CD14-positive monocyte (primary cell): ENCODE measurements around the gene TCP11. TPM values are rescaled to one million over a fixed set of nuclear protein-coding genes. Genes with fewer than 3 reads are reported as not detected.

ENCODE experiments used
- DNase-seq, 3 donors: peaks; one replicate each; pipeline ENCODE4 v3.0.0-alpha.2; 2011 to 2022
- H2AFZ ChIP-seq: 2 replicates; pipeline ENCODE4 v1.6.0; 2012; ENCODE audit warnings: mild to moderate bottlenecking, low read depth, low read length, inconsistent platforms; ENCODE audit not compliant: insufficient read depth, poor library complexity, severe bottlenecking
- H3K27ac ChIP-seq, 2 donors: 1 replicate in 1 of 2; 2 replicates in 1 of 2; pipeline ENCODE4 v1.5.1; 2012 to 2013; ENCODE audit warnings: low read length in 2 of 2, control low read depth in 1 of 2, inconsistent platforms in 1 of 2, low read depth in 1 of 2, mild to moderate bottlenecking in 1 of 2
- H3K27me3 ChIP-seq, 2 donors: one replicate each; pipeline versions ENCODE4 v1.6.0 to v1.6.1; 2011 to 2013; ENCODE audit warnings: low read length in 2 of 2; ENCODE audit not compliant: control insufficient read depth in 2 of 2, insufficient read depth in 2 of 2
- H3K36me3 ChIP-seq, 2 donors: replicated peaks in 1 of 2; 1 replicate in 1 of 2; 2 replicates in 1 of 2; pipeline versions ENCODE4 v1.5.1 to v1.6.1; 2012 to 2013; ENCODE audit warnings: low read length in 2 of 2, control low read depth in 1 of 2, inconsistent platforms in 1 of 2, mild to moderate bottlenecking in 1 of 2; ENCODE audit not compliant: insufficient read depth in 2 of 2, control insufficient read depth in 1 of 2
- H3K4me1 ChIP-seq, 2 donors: 1 replicate in 1 of 2; 2 replicates in 1 of 2; pipeline versions ENCODE4 v1.5.1 to v1.6.1; 2012 to 2013; ENCODE audit warnings: low read length in 2 of 2, control low read depth in 1 of 2, inconsistent platforms in 1 of 2, mild to moderate bottlenecking in 1 of 2, moderate library complexity in 1 of 2; ENCODE audit not compliant: insufficient read depth in 2 of 2, control insufficient read depth in 1 of 2
- H3K4me2 ChIP-seq: replicated peaks from 2 replicates; pipeline ENCODE3; 2012; ENCODE audit warnings: low read length, moderate library complexity, mild to moderate bottlenecking; ENCODE audit not compliant: poor library complexity, severe bottlenecking; ENCODE audit errors: extremely low read depth
- H3K4me3 ChIP-seq, 3 experiments: fragments of 200-600 bp in 1 of 3; sonication (generic) in 1 of 3; replicated peaks in 1 of 3; 1 replicate in 2 of 3; 2 replicates in 1 of 3; pipeline ENCODE4 v1.5.1; 2011 to 2013; ENCODE audit warnings: low read length in 3 of 3, mild to moderate bottlenecking in 3 of 3, control low read depth in 2 of 3, low read depth in 2 of 3, inconsistent platforms in 1 of 3, moderate library complexity in 1 of 3
- H3K79me2 ChIP-seq: 2 replicates; pipeline ENCODE4 v1.6.0; 2012; ENCODE audit warnings: mild to moderate bottlenecking, control low read depth, inconsistent platforms, low read length, moderate library complexity; ENCODE audit not compliant: insufficient read depth
- H3K9ac ChIP-seq: 2 replicates; pipeline ENCODE4 v1.6.0; 2017; ENCODE audit warnings: low read length, mild to moderate bottlenecking; ENCODE audit not compliant: insufficient read depth, poor library complexity, severe bottlenecking
- H3K9me3 ChIP-seq, 2 donors: replicated peaks in 1 of 2; 1 replicate in 1 of 2; 2 replicates in 1 of 2; pipeline versions ENCODE4 v1.5.1 to v1.6.1; 2012 to 2013; ENCODE audit warnings: low read length in 2 of 2, control low read depth in 1 of 2; ENCODE audit not compliant: control insufficient read depth in 1 of 2, insufficient read depth in 1 of 2
- H4K20me1 ChIP-seq: 2 replicates; pipeline ENCODE4 v1.6.0; 2012; ENCODE audit warnings: mild to moderate bottlenecking, low read length, control low read depth, moderate library complexity; ENCODE audit not compliant: insufficient read depth
- H3K27ac Mint-ChIP-seq, 7 donors: one replicate each; pipeline ENCODE4 v1.8.0; 2020; ENCODE audit warnings: mild to moderate bottlenecking in 7 of 7, mixed read lengths in 7 of 7, moderate library complexity in 6 of 7, inconsistent platforms in 2 of 7
- H3K27me3 Mint-ChIP-seq, 3 donors: one replicate each; pipeline ENCODE4 v1.8.0; 2021 to 2022; ENCODE audit warnings: low read depth in 3 of 3, mild to moderate bottlenecking in 3 of 3, mixed read lengths in 3 of 3, moderate library complexity in 3 of 3, inconsistent platforms in 1 of 3
- H3K36me3 Mint-ChIP-seq, 2 donors: one replicate each; pipeline ENCODE4 v1.8.0; 2020; ENCODE audit warnings: mixed read lengths in 2 of 2, inconsistent platforms in 1 of 2, mild to moderate bottlenecking in 1 of 2
- H3K4me1 Mint-ChIP-seq: one replicate; pipeline ENCODE4 v1.8.0; 2020; ENCODE audit warnings: mild to moderate bottlenecking, mixed read lengths
- H3K4me3 Mint-ChIP-seq, 2 donors: one replicate each; pipeline ENCODE4 v1.8.0; 2020; ENCODE audit warnings: mild to moderate bottlenecking in 2 of 2, mixed read lengths in 2 of 2, moderate library complexity in 1 of 2
- H3K9me3 Mint-ChIP-seq, 7 donors: one replicate each; pipeline ENCODE4 v1.8.0; 2020 to 2022; ENCODE audit warnings: mixed read lengths in 7 of 7, mild to moderate bottlenecking in 6 of 7, moderate library complexity in 6 of 7, inconsistent platforms in 2 of 7
- WGBS: methylation state at CpG from one replicate; pipeline ENCODE4 v1.1.5; 2013; ENCODE audit warnings: missing lambda C conversion rate; ENCODE audit not compliant: insufficient coverage; 5-methylcytosine and 5-hydroxymethylcytosine counted together
- intact Hi-C, 2 donors: fragments of 100-400 bp; cut with micrococcal nuclease; formaldehyde crosslinking; loops; one replicate each; pipeline versions ENCODE4 v1.15.0 to v1.15.1; 2023
- polyA plus RNA-seq, 3 donors: library from polyadenylated mRNA; depleted of rRNA in 1 of 3; unstranded in 2 of 3; stranded (reverse) in 1 of 3; fragments of 300-500 nt in 2 of 3; fragments of >200 nt in 1 of 3; fragmentation: Illumina TruSeq in 2 of 3; gene quantifications; 1 replicate in 2 of 3; 2 replicates in 1 of 3; pipeline ENCODE4 v1.2.3, GENCODE V29; 2012 to 2021
- TF ChIP-seq, protein P1 (sequence below): fragments of 200-600 bp; IDR thresholded peaks from one replicate; pipeline ENCODE4 v1.8.0; 2022; ENCODE audit warnings: antibody characterized with exemption, mild to moderate bottlenecking

The TCP11 gene
- polyA plus RNA-seq, 3 donors: not detected

DNA sequence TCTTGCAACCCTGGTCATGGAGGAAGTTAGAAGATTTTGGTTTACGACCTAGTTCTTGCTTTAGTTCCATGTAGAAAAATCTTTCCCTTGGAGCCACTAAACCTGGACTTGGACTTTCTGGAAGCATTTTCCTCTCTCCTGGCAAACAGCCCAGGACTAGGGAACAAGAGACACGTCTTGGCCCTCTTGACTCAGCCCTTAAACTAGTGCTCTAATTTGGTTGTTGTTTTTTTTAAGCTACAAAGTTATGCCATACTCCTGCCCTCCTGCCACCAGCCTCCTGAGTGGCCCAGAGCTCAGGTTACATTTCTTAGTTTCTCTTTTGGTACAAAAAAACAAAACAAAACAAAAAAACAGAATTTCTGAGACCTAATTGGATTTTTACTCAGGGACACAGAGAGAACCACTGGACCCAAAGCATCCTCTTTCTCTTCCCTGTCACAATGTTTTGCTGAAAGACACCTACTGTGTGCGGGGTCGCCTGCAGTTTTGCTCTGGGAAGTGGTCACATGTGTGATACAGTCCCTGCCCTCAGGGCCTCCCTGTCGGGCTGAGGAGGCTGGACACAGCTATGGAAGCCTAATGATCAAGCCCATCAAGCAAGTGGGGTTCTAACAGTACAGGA, 40.3 kb upstream of the TCP11 start:
- no peaks in the 10 kb centered on the region for H3K36me3 ChIP-seq
- no peaks in the 10 kb centered on the region for H4K20me1 ChIP-seq
- Mint-ChIP-seq H3K27me3 (peaks cover 9 to 20% (median 12%) of the 10 kb centered on the region in 3 donors), H3K27ac (no peak overlapping the region), H3K4me1 (peaks cover 2% of the 10 kb centered on the region), H3K36me3 (no peaks in the 10 kb centered on the region), H3K9me3 (peaks cover 0 to 7% (median 4%) of the 10 kb centered on the region in 7 donors), H3K4me3 (no peak overlapping the region)
- no peak for DNase-seq
- H3K9ac ChIP-seq: no peak overlapping the region
- 97% methylated on average over 3 of the region's 5 CpGs for WGBS
- intact Hi-C loops: no loop called here
- no peaks in the 10 kb centered on the region for H3K9me3 ChIP-seq
- no peaks in the 10 kb centered on the region for H3K79me2 ChIP-seq
- H3K4me1 ChIP-seq: no peaks in the 10 kb centered on the region
- no peak overlapping the region for H3K4me3 ChIP-seq
- peaks cover 0 to 9% of the 10 kb centered on the region in 2 donors for H3K27me3 ChIP-seq
- TF ChIP-seq, protein P1, sequence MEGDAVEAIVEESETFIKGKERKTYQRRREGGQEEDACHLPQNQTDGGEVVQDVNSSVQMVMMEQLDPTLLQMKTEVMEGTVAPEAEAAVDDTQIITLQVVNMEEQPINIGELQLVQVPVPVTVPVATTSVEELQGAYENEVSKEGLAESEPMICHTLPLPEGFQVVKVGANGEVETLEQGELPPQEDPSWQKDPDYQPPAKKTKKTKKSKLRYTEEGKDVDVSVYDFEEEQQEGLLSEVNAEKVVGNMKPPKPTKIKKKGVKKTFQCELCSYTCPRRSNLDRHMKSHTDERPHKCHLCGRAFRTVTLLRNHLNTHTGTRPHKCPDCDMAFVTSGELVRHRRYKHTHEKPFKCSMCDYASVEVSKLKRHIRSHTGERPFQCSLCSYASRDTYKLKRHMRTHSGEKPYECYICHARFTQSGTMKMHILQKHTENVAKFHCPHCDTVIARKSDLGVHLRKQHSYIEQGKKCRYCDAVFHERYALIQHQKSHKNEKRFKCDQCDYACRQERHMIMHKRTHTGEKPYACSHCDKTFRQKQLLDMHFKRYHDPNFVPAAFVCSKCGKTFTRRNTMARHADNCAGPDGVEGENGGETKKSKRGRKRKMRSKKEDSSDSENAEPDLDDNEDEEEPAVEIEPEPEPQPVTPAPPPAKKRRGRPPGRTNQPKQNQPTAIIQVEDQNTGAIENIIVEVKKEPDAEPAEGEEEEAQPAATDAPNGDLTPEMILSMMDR: no peak
- H3K27ac ChIP-seq: no peak overlapping the region
- no peak overlapping the region for H3K4me2 ChIP-seq
- no peak overlapping the region for H2AFZ ChIP-seq

DNA sequence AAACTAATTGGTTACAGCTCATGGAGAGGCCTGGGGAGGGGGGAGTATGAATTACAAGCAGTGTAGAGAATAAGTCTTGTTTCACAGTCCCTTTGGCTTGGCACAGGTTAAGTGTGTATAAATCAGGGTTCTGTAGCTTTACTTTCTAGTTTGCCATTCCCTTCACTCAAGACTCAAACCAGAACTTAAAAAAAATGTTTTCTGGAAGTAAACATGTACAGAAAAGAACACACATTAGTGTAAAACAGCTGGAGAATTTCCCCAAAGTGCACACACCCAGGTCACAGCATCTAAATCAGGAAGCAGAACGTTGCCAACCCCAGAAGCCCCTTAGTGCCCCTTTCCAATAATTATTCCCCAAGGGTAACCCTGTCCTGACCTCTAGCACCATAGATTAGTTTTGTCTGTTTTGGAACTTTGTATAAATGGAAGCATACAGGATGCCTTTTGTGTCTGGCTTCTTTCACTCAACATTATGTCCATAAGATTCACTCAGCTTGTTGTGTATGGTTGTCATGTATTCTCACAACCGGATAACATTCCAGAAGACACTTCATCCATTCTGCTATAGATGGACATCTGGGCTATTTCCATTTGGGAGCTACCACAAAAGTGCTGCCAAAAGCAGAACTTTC, 38.9 kb upstream of the TCP11 start:
- H3K27me3 Mint-ChIP-seq: peaks cover 9 to 20% (median 12%) of the 10 kb centered on the region in 3 donors
- no peak overlapping the region for H3K9ac ChIP-seq
- no peaks in the 10 kb centered on the region for H3K4me1 ChIP-seq
- H3K9me3 ChIP-seq: no peaks in the 10 kb centered on the region
- no peak for DNase-seq
- no peak overlapping the region for H3K4me3 Mint-ChIP-seq
- no peaks in the 10 kb centered on the region for H3K36me3 Mint-ChIP-seq
- no peak overlapping the region for H3K4me3 ChIP-seq
- WGBS: no CpG with 5 or more reads among the region's 2 CpGs
- no peaks in the 10 kb centered on the region for H3K36me3 ChIP-seq
- H2AFZ ChIP-seq: no peak overlapping the region
- peaks cover 0 to 7% (median 4%) of the 10 kb centered on the region in 7 donors for H3K9me3 Mint-ChIP-seq
- no peak overlapping the region for H3K27ac ChIP-seq
- TF ChIP-seq, protein P1: no peak
- H3K79me2 ChIP-seq: no peaks in the 10 kb centered on the region
- H3K4me2 ChIP-seq: no peak overlapping the region
- H4K20me1 ChIP-seq: no peaks in the 10 kb centered on the region
- intact Hi-C loops: no loop called here
- peaks cover 0 to 9% of the 10 kb centered on the region in 2 donors for H3K27me3 ChIP-seq
- peak overlapping the region in 1 of 7 donors; percentile 40 for H3K27ac Mint-ChIP-seq
- H3K4me1 Mint-ChIP-seq: peaks cover under 1% of the 10 kb centered on the region
